H9 (cell line): Measurements from ENCODE around the gene PLEKHJ1. TPM values are rescaled to one million over a fixed set of nuclear protein-coding genes. Genes with fewer than 3 reads are reported as not detected.
A peak's percentile ranks its signal among the peaks of the same experiment; 100 is the strongest.

Experiments
- DNase-seq: peaks from one replicate; pipeline ENCODE4 v3.0.0-alpha.2; 2017
- H2AFZ ChIP-seq: one replicate; pipeline ENCODE4 v1.6.1; 2013; ENCODE audit warnings: mild to moderate bottlenecking, low read length, control low read depth, moderate library complexity
- H2AK5ac ChIP-seq: 2 replicates; pipeline ENCODE4 v1.6.1; 2013; ENCODE audit warnings: low read length, control low read depth, mixed read lengths; ENCODE audit not compliant: insufficient read length
- H2BK120ac ChIP-seq: one replicate; pipeline ENCODE4 v1.6.1; 2013; ENCODE audit warnings: low read depth, mild to moderate bottlenecking, low read length, control low read depth, inconsistent platforms; ENCODE audit not compliant: poor library complexity, severe bottlenecking
- H2BK12ac ChIP-seq: 2 replicates; pipeline ENCODE4 v1.6.1; 2013; ENCODE audit warnings: low read length, control low read depth, mixed read lengths, low read depth; ENCODE audit not compliant: insufficient read length
- H2BK15ac ChIP-seq: 2 replicates; pipeline ENCODE4 v1.6.1; 2013; ENCODE audit warnings: low read depth, low read length, control low read depth
- H2BK20ac ChIP-seq: one replicate; pipeline ENCODE4 v1.6.1; 2013; ENCODE audit warnings: low read depth, mild to moderate bottlenecking, low read length, control low read depth, inconsistent platforms; ENCODE audit not compliant: poor library complexity, severe bottlenecking
- H2BK5ac ChIP-seq: 2 replicates; pipeline ENCODE4 v1.6.1; 2013; ENCODE audit warnings: low read length, control low read depth, mixed read lengths; ENCODE audit not compliant: insufficient read length
- H3K14ac ChIP-seq: 2 replicates; pipeline ENCODE4 v1.6.1; 2013; ENCODE audit warnings: low read length, control low read depth; ENCODE audit not compliant: insufficient read depth
- H3K18ac ChIP-seq: 2 replicates; pipeline ENCODE4 v1.6.1; 2013; ENCODE audit warnings: low read depth, mild to moderate bottlenecking, mixed read lengths, low read length, control low read depth; ENCODE audit not compliant: insufficient read length
- H3K23ac ChIP-seq: 2 replicates; pipeline ENCODE4 v1.6.1; 2013; ENCODE audit warnings: low read length, control low read depth, mixed read lengths, low read depth; ENCODE audit not compliant: insufficient read length
- H3K23me2 ChIP-seq: 2 replicates; pipeline ENCODE4 v1.6.1; 2013; ENCODE audit warnings: low read depth, mild to moderate bottlenecking, mixed read lengths, low read length, control low read depth; ENCODE audit not compliant: insufficient read length, poor library complexity, severe bottlenecking
- H3K27ac ChIP-seq: 2 replicates; pipeline ENCODE4 v1.5.1; 2013; ENCODE audit warnings: low read length, control low read depth, mixed read lengths, low read depth; ENCODE audit not compliant: insufficient read length
- H3K27me3 ChIP-seq: 2 replicates; pipeline ENCODE4 v1.6.1; 2013; ENCODE audit warnings: low read length, control low read depth, inconsistent platforms; ENCODE audit not compliant: insufficient read depth
- H3K4ac ChIP-seq: 2 replicates; pipeline ENCODE4 v1.6.1; 2013; ENCODE audit warnings: low read depth, mild to moderate bottlenecking, control low read depth, inconsistent platforms, low read length, moderate library complexity
- H3K4me1 ChIP-seq: 2 replicates; pipeline ENCODE4 v1.6.1; 2013; ENCODE audit warnings: low read length, control low read depth, inconsistent platforms; ENCODE audit not compliant: insufficient read depth
- H3K4me2 ChIP-seq: 2 replicates; pipeline ENCODE4 v1.6.1; 2013; ENCODE audit warnings: low read length, control low read depth, mixed read lengths; ENCODE audit not compliant: insufficient read length, insufficient read depth
- H3K56ac ChIP-seq: 2 replicates; pipeline ENCODE4 v1.6.1; 2013; ENCODE audit warnings: low read depth, mild to moderate bottlenecking, mixed read lengths, low read length, control low read depth; ENCODE audit not compliant: insufficient read length
- H3K79me1 ChIP-seq: 2 replicates; pipeline ENCODE4 v1.6.1; 2013; ENCODE audit warnings: low read depth, mild to moderate bottlenecking, moderate library complexity, low read length, control low read depth, inconsistent platforms; ENCODE audit not compliant: insufficient read depth, poor library complexity, severe bottlenecking
- H3K79me2 ChIP-seq: 2 replicates; pipeline ENCODE4 v1.6.1; 2013; ENCODE audit warnings: low read length, control low read depth, inconsistent platforms; ENCODE audit not compliant: insufficient read depth
- H3K9ac ChIP-seq: 2 replicates; pipeline ENCODE4 v1.6.1; 2013; ENCODE audit warnings: low read length, control low read depth, mixed read lengths; ENCODE audit not compliant: insufficient read length; ENCODE audit errors: extremely low read depth
- H3K9me3 ChIP-seq: one replicate; pipeline ENCODE4 v1.6.1; 2013; ENCODE audit warnings: low read depth, low read length, inconsistent platforms; ENCODE audit not compliant: control insufficient read depth
- H3T11ph ChIP-seq: one replicate; pipeline ENCODE4 v1.6.1; 2013; ENCODE audit warnings: mild to moderate bottlenecking, low read length, control low read depth, inconsistent platforms
- H4K20me1 ChIP-seq: one replicate; pipeline ENCODE4 v1.6.1; 2013; ENCODE audit not compliant: control insufficient read depth, insufficient read length, insufficient read depth
- H4K5ac ChIP-seq: 2 replicates; pipeline ENCODE4 v1.6.1; 2013; ENCODE audit warnings: low read depth, mild to moderate bottlenecking, mixed read lengths, low read length, control low read depth; ENCODE audit not compliant: insufficient read length
- H4K8ac ChIP-seq: replicated peaks from 2 replicates; pipeline ENCODE4 v1.6.1; 2013; ENCODE audit warnings: low read length, control low read depth, mixed read lengths, low read depth; ENCODE audit not compliant: insufficient read length
- H4K91ac ChIP-seq: 2 replicates; pipeline ENCODE4 v1.6.1; 2013; ENCODE audit warnings: low read depth, mild to moderate bottlenecking, moderate library complexity, mixed read lengths, low read length, control low read depth; ENCODE audit not compliant: insufficient read length
- H3K27ac Mint-ChIP-seq, 3 experiments: 2 replicates in 2 of 3; 3 replicates in 1 of 3; pipeline ENCODE4 v1.8.0; 2020 to 2021; ENCODE audit warnings: mixed read lengths in 3 of 3, mild to moderate bottlenecking in 1 of 3, moderate library complexity in 1 of 3
- H3K27me3 Mint-ChIP-seq: 2 replicates; pipeline ENCODE4 v1.8.0; 2021; ENCODE audit warnings: low read depth, mild to moderate bottlenecking, moderate library complexity, mixed read lengths
- H3K36me3 Mint-ChIP-seq, 3 experiments: 2 replicates in 2 of 3; 3 replicates in 1 of 3; pipeline ENCODE4 v1.8.0; 2020 to 2021; ENCODE audit warnings: low read depth in 3 of 3, mixed read lengths in 3 of 3; ENCODE audit not compliant: insufficient read depth in 1 of 3
- H3K4me1 Mint-ChIP-seq, 2 experiments: 2 replicates each; pipeline ENCODE4 v1.8.0; 2020; ENCODE audit warnings: mixed read lengths in 2 of 2
- H3K4me3 Mint-ChIP-seq, 2 experiments: 2 replicates in 1 of 2; 3 replicates in 1 of 2; pipeline ENCODE4 v1.8.0; 2020 to 2021; ENCODE audit warnings: mild to moderate bottlenecking in 2 of 2, mixed read lengths in 2 of 2, moderate library complexity in 1 of 2
- H3K9me3 Mint-ChIP-seq, 2 experiments: 2 replicates in 1 of 2; 3 replicates in 1 of 2; pipeline ENCODE4 v1.8.0; 2020; ENCODE audit warnings: mild to moderate bottlenecking in 2 of 2, mixed read lengths in 2 of 2, moderate library complexity in 1 of 2
- CTCF ChIP-seq: fragments of 200-600 bp; sonication (generic); conservative IDR thresholded peaks from 3 replicates; pipeline ENCODE4 v1.8.0; 2021; ENCODE audit warnings: antibody characterized with exemption, mild to moderate bottlenecking
- WGBS: extraction: QIAGEN DNeasy Blood & Tissue Kit; methylation state at CpG from one replicate; pipeline ENCODE4 v1.1.7; 2013; ENCODE audit warnings: missing lambda C conversion rate, low lambda C conversion rate, mixed read lengths; ENCODE audit not compliant: insufficient read length; ENCODE audit errors: extremely low coverage; 5-methylcytosine and 5-hydroxymethylcytosine counted together
- total RNA-seq: library from RNA; stranded (reverse); gene quantifications from 2 replicates; pipeline ENCODE4 v1.2.1, GENCODE V29; 2021

PLEKHJ1 gene
- total RNA-seq, 1 experiment from 2014 or later = 139 TPM

GRCh38 chr19:2269244-2270156, 33.4 kb upstream of the PLEKHJ1 start:
- H2BK120ac ChIP-seq = no peak overlapping the region
- no peak overlapping the region for H4K5ac ChIP-seq
- no peaks in the 10 kb centered on the region for H3K9me3 ChIP-seq
- peaks cover 2% of the 10 kb centered on the region for H4K20me1 ChIP-seq
- no peak overlapping the region for H2BK5ac ChIP-seq
- Mint-ChIP-seq H3K27ac (peak overlapping the region; percentile 51 to 97 (median 94); a peak in 6 of 7 replicates), H3K36me3 (peaks cover 18 to 38% (median 25%) of the 10 kb centered on the region in 3 experiments), H3K9me3 (no peaks in the 10 kb centered on the region; a peak in 3 of 5 replicates), H3K4me3 (peak overlapping the region; percentile 91 to 97), H3K4me1 (peaks cover 18 to 31% of the 10 kb centered on the region in 2 experiments), H3K27me3 (peaks cover 8% of the 10 kb centered on the region)
- TF ChIP-seq CTCF = peak; percentile 27; the same call in 1 of the 3 replicates
- peaks cover 4% of the 10 kb centered on the region for H3K23me2 ChIP-seq
- H2BK12ac ChIP-seq = no peak overlapping the region
- peak overlapping the region; percentile 99 for H3K18ac ChIP-seq
- no peak overlapping the region for H2AFZ ChIP-seq
- peak overlapping the region; percentile 97 for H3K14ac ChIP-seq
- no peak overlapping the region; the same call in 1 of the 2 replicates for H2BK15ac ChIP-seq
- H3K79me2 ChIP-seq = peaks cover 24% of the 10 kb centered on the region; the same call in 1 of the 2 replicates
- H3K27ac ChIP-seq = no peak overlapping the region
- H4K91ac ChIP-seq = peak overlapping the region; percentile 81
- H3T11ph ChIP-seq = no peak overlapping the region
- 0 out of 2 replicates have a peak, but pooled peaks cover 2% of the 10 kb centered on the region for H3K4me1 ChIP-seq
- no peak overlapping the region for H2AK5ac ChIP-seq
- no peak overlapping the region for H3K23ac ChIP-seq
- H3K79me1 ChIP-seq = no peaks in the 10 kb centered on the region
- H3K27me3 ChIP-seq = no peaks in the 10 kb centered on the region
- no peak overlapping the region for H3K56ac ChIP-seq
- no peak overlapping the region for H2BK20ac ChIP-seq
- H3K4me2 ChIP-seq = peak overlapping the region; percentile 61
- H3K9ac ChIP-seq = peak overlapping the region; percentile 99
- WGBS = no CpG with 5 or more reads among the region's 103 CpGs
- H4K8ac ChIP-seq = no peak overlapping the region
- peak; percentile 97 for DNase-seq
- peak overlapping the region; percentile 13; the same call in 1 of the 2 replicates for H3K4ac ChIP-seq
